Epithelial cell of umbilical artery (primary cell): ENCODE results near the gene ENTPD6. TPM values are rescaled to one million over a fixed set of nuclear protein-coding genes. Genes with fewer than 3 reads are reported as not detected.

Experiments used
- total RNA-seq: library from RNA; depleted of rRNA; stranded (reverse); fragments of >200 nt; gene quantifications from 2 replicates; pipeline ENCODE4 v1.2.3, GENCODE V29; 2014

ENTPD6 gene
- 45.5 and 63.5 TPM in 2 replicates for total RNA-seq

DNA sequence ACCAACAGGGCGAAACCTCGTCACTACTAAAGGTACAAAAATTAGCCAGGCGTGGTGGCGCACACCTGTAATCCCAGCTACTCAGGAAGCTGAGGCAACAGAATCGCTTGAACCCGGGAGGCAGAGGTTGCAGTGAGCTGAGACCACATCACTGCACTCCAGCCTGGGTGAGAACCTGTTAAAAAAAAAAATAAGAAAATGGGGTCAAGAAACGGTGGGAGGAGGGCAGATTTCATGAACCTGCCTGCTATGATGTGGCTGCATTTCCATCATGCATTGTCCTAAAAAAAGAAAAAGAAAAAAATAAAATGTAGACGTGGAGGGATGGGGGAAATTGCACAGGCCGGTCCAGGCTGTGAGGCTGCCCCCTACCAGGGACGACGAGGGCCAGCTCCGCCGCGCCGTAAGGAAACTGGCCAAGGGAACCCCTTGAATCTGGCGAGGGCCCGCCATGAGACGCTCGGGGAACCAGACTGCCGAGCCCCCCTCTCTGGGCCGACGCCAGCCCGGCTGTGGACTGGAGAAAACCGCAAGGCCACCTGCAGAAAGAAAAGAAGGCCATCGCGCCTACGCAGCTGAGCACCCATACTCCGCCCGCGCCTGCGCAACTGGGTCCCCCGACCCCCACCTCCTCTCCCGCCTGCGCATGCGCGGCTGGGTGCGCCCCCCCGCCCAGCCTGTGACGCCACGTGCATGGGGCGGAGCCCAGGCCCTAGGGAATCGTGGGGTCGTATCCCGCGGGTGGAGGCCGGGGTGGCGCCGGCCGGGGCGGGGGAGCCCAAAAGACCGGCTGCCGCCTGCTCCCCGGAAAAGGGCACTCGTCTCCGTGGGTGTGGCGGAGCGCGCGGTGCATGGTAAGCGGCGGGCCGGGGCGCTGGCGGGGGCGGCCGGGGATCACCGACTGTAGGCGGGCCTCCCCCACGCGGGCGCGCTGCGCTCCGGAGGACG is at the start of gene ENTPD6:
TSS of gene ENTPD6 (plus strand) at position 699 of the 948 bp plus-strand sequence. CDS start 10,825 bp downstream, outside the sequence.

DNA sequence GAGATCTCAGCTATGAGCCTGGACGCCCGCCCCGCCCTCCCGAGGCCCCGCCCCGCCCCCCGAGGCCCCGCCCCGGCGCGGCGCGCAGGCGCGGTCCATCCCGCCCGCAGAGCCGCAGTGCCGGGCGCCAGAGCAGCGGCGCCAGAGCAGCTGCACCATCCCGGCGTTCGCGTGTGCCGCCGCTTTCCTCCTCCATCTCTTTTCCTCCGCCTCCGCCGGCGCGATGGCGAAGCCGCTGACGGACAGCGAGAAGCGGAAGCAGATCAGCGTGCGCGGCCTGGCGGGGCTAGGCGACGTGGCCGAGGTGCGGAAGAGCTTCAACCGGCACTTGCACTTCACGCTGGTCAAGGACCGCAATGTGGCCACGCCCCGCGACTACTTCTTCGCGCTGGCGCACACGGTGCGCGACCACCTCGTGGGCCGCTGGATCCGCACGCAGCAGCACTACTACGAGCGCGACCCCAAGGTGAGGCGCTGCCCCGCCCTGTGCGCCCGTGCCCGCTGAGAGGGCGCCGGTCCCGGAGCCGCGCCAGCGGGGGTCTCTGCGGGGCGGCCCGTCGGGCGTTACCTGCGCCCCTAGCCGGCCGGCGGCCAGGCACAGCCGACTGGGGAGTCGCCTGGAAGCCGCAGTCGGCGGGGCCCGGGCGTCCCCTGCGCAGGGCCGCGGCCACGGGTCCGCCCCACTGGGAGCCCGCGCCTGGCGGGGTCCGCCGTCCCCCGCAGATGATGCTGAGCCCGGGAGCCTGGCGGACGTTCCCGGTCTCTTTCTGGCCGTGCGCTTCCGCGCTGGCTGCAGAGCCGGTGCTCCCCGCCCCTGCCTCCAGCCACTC is 52.7 kb downstream of the ENTPD6 start, which contains the start of gene PYGB:
TSS of gene PYGB (plus strand) at position 130 of the 830 bp plus-strand sequence. CDS start at position 224, 94 bp downstream.

Other genes starting within 250 kb of the ENTPD6 start
- gene CST7, start 246.4 kb upstream of the ENTPD6 start, total RNA-seq, result not detected in 2 replicates
- 121 and 122 TPM in 2 replicates for gene APMAP, start 203.0 kb upstream of the ENTPD6 start, total RNA-seq
- gene ACSS1, start 137.6 kb upstream of the ENTPD6 start, total RNA-seq, result 14.0 and 17.2 TPM in 2 replicates
- gene VSX1, start 113.6 kb upstream of the ENTPD6 start, total RNA-seq, result not detected in 2 replicates
- gene PYGB, start 52.4 kb downstream of the ENTPD6 start, total RNA-seq, result 69.2 and 72.2 TPM in 2 replicates
- 23.4 and 24.0 TPM in 2 replicates for gene ABHD12, start 195.1 kb downstream of the ENTPD6 start, total RNA-seq
- gene GINS1, start 212.0 kb downstream of the ENTPD6 start, total RNA-seq, result 14.3 and 25.7 TPM in 2 replicates